ENCODE results near the gene ADAM19. TPM values are rescaled to one million over a fixed set of nuclear protein-coding genes. Genes with fewer than 3 reads are reported as not detected.

The ADAM19 gene
- total RNA-seq, 6 experiments from 2014 or later = 1.8 to 9.4 (median 4.5) TPM

- no peaks in the 10 kb centered on the region for H3K9me3 ChIP-seq
- TF ChIP-seq POLR2A (IDR thresholded peaks at IDR 0.05) (no peak), CTCF (IDR thresholded peaks at IDR 0.05) (no peak)
- ATAC-seq (peak; percentile 51 to 69 (median 52)), DNase-seq (peak; percentile 38 to 66 (median 53))
- intact Hi-C loops (cut with DNase I) = no loop called here
- H3K4me1 ChIP-seq = peaks cover 0 to 12% (median 0%) of the 10 kb centered on the region in 4 donors
- H3K27ac ChIP-seq = peak overlapping the region in 2 of 3 donors; percentile 45 to 67
- 6% methylated on average over 35 of the region's 61 CpGs for WGBS (ENCODE audit: insufficient coverage, low coverage, low lambda C conversion rate, missing lambda C conversion rate)
- no peaks in the 10 kb centered on the region for H3K36me3 ChIP-seq
- H3K27me3 ChIP-seq = no peaks in the 10 kb centered on the region
- H3K4me3 ChIP-seq = peak overlapping the region; percentile 66 to 87 (median 82)
These were observed 857 bp downstream of the ADAM19 start for GRCh38 chr5:157574456-157575380.

GRCh38 chr5:157571357-157571827, 4.2 kb downstream of the ADAM19 start:
- no peak for DNase-seq
- 47% methylated on average over 6 of the region's 6 CpGs for WGBS (ENCODE audit: insufficient coverage, low coverage, low lambda C conversion rate, missing lambda C conversion rate)
- Histone ChIP-seq H3K27me3 (no peaks in the 10 kb centered on the region), H3K9me3 (no peaks in the 10 kb centered on the region), H3K4me1 (peaks cover 0 to 12% (median 0%) of the 10 kb centered on the region in 4 donors), H3K4me3 (no peak overlapping the region), H3K36me3 (no peaks in the 10 kb centered on the region), H3K27ac (no peak overlapping the region)
- TF ChIP-seq CTCF (IDR thresholded peaks at IDR 0.05) (no peak), POLR2A (IDR thresholded peaks at IDR 0.05) (no peak)
- peak; percentile 10 to 50 (median 31) for ATAC-seq
- intact Hi-C loops (cut with DNase I) = no loop called here

- DNase-seq = no peak
- no peak overlapping the region for H3K27ac ChIP-seq
- no peak for ATAC-seq
These were observed 4.9 kb downstream of the ADAM19 start for GRCh38 chr5:157570531-157571200.

GRCh38 chr5:157568720-157569119, 6.9 kb downstream of the ADAM19 start:
- Histone ChIP-seq H3K4me1 (peaks cover 0 to 10% (median 3%) of the 10 kb centered on the region in 4 donors), H3K36me3 (no peaks in the 10 kb centered on the region), H3K27ac (no peak overlapping the region), H3K9me3 (no peaks in the 10 kb centered on the region), H3K4me3 (no peak overlapping the region), H3K27me3 (no peaks in the 10 kb centered on the region)
- 92% methylated on average over 2 of the region's 2 CpGs for WGBS (ENCODE audit: insufficient coverage, low coverage, low lambda C conversion rate, missing lambda C conversion rate)
- intact Hi-C loops (cut with DNase I) = no loop called here
- DNase-seq = no peak
- ATAC-seq = no peak
- TF ChIP-seq CTCF (IDR thresholded peaks at IDR 0.05) (no peak), POLR2A (IDR thresholded peaks at IDR 0.05) (no peak)

More at GRCh38 chr5:157570531-157571200, 4.9 kb downstream of the ADAM19 start:
- H3K36me3 ChIP-seq = no peaks in the 10 kb centered on the region
- intact Hi-C loops (cut with DNase I) = no loop called here
- no peaks in the 10 kb centered on the region for H3K27me3 ChIP-seq
- H3K9me3 ChIP-seq = no peaks in the 10 kb centered on the region
- no peak overlapping the region for H3K4me3 ChIP-seq
- TF ChIP-seq POLR2A (IDR thresholded peaks at IDR 0.05) = no peak
- no peak for TF ChIP-seq CTCF (IDR thresholded peaks at IDR 0.05)
- H3K4me1 ChIP-seq = peaks cover 0 to 8% (median 0%) of the 10 kb centered on the region in 4 donors
- 81% methylated on average over 2 of the region's 2 CpGs for WGBS (ENCODE audit: insufficient coverage, low coverage, low lambda C conversion rate, missing lambda C conversion rate)
